Measurements from ENCODE around the gene ACP2.
"Not testable (repeated sequence)": the region's sequence is repeated elsewhere in the genome, so short reads cannot be mapped to it uniquely, and the experiment has no call there.

ACP2 gene

GRCh38 chr11:47201015-47201414, 47.6 kb downstream of the ACP2 start:
- DNase-seq (ENCODE audit: low read depth in 1 of 2, low spot score in 1 of 2), result no peak
- no peak overlapping the region for H3K4me3 ChIP-seq (replicated peaks; ENCODE audit: insufficient read depth, low read length)
- no peaks in the 10 kb centered on the region for H3K27me3 ChIP-seq (ENCODE audit: insufficient read depth, poor library complexity, severe bottlenecking)
- TF ChIP-seq POLR2AphosphoS5 (IDR thresholded peaks at IDR 0.05; ENCODE audit: low read depth) (no peak), GABPA (IDR thresholded peaks at IDR 0.05; ENCODE audit: low read depth) (no peak)
- no peak overlapping the region for H3K27ac ChIP-seq (replicated peaks)

- not testable (repeated sequence) for DNase-seq (ENCODE audit: low read depth in 1 of 2, low spot score in 1 of 2); H3K4me3 ChIP-seq (replicated peaks; ENCODE audit: insufficient read depth, low read length); H3K27ac ChIP-seq (replicated peaks); H3K27me3 ChIP-seq (ENCODE audit: insufficient read depth, poor library complexity, severe bottlenecking)
Measured at GRCh38 chr11:47198161-47198560, 50.5 kb downstream of the ACP2 start.

GRCh38 chr11:47192111-47192510, 56.5 kb downstream of the ACP2 start:
- Histone ChIP-seq H3K27ac (replicated peaks) (no peak overlapping the region), H3K4me3 (replicated peaks; ENCODE audit: insufficient read depth, low read length) (no peak overlapping the region), H3K27me3 (ENCODE audit: insufficient read depth, poor library complexity, severe bottlenecking) (peaks cover 18% of the 10 kb centered on the region)
- no peak for DNase-seq (ENCODE audit: low read depth in 1 of 2, low spot score in 1 of 2)
- TF ChIP-seq GABPA (IDR thresholded peaks at IDR 0.05; ENCODE audit: low read depth) (no peak), POLR2AphosphoS5 (IDR thresholded peaks at IDR 0.05; ENCODE audit: low read depth) (no peak), REST (IDR thresholded peaks at IDR 0.05; ENCODE audit: insufficient replicate concordance, low read depth) (no peak), SPI1 (IDR thresholded peaks at IDR 0.05; ENCODE audit: borderline replicate concordance, low read depth) (no peak)
- TF ChIP-seq, protein P1, sequence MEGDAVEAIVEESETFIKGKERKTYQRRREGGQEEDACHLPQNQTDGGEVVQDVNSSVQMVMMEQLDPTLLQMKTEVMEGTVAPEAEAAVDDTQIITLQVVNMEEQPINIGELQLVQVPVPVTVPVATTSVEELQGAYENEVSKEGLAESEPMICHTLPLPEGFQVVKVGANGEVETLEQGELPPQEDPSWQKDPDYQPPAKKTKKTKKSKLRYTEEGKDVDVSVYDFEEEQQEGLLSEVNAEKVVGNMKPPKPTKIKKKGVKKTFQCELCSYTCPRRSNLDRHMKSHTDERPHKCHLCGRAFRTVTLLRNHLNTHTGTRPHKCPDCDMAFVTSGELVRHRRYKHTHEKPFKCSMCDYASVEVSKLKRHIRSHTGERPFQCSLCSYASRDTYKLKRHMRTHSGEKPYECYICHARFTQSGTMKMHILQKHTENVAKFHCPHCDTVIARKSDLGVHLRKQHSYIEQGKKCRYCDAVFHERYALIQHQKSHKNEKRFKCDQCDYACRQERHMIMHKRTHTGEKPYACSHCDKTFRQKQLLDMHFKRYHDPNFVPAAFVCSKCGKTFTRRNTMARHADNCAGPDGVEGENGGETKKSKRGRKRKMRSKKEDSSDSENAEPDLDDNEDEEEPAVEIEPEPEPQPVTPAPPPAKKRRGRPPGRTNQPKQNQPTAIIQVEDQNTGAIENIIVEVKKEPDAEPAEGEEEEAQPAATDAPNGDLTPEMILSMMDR (IDR thresholded peaks at IDR 0.05; ENCODE audit: insufficient read depth, low read length), result no peak

DNA sequence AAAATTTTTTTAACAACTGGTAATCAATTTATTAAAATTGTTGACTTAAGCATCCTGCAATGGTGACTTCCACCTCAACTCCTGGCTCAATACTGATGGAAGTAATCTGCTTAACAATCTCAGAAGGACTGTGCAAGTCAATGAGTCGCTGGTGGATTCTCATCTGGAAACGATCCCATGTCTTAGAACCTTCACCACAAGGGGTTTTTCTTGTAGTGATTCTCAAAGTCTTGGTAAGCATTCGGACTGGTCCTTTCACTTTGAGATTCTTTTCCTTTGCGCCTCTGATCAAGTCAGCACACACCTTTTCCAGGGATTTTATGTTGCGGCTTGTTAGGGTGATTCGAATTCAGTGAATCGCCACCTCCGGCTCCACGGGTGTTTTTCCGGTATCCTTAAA, 57.5 kb downstream of the ACP2 start:
- DNase-seq (ENCODE audit: low read depth in 1 of 2, low spot score in 1 of 2); H3K4me3 ChIP-seq (replicated peaks; ENCODE audit: insufficient read depth, low read length); H3K27ac ChIP-seq (replicated peaks): not testable (repeated sequence)
- peaks cover 26% of the 10 kb centered on the region for H3K27me3 ChIP-seq (ENCODE audit: insufficient read depth, poor library complexity, severe bottlenecking)
